ENCODE measurements around the gene ZNF275.
"Not testable (repeated sequence)": the region's sequence is repeated elsewhere in the genome, so short reads cannot be mapped to it uniquely, and the experiment has no call there.

ZNF275 gene

DNA sequence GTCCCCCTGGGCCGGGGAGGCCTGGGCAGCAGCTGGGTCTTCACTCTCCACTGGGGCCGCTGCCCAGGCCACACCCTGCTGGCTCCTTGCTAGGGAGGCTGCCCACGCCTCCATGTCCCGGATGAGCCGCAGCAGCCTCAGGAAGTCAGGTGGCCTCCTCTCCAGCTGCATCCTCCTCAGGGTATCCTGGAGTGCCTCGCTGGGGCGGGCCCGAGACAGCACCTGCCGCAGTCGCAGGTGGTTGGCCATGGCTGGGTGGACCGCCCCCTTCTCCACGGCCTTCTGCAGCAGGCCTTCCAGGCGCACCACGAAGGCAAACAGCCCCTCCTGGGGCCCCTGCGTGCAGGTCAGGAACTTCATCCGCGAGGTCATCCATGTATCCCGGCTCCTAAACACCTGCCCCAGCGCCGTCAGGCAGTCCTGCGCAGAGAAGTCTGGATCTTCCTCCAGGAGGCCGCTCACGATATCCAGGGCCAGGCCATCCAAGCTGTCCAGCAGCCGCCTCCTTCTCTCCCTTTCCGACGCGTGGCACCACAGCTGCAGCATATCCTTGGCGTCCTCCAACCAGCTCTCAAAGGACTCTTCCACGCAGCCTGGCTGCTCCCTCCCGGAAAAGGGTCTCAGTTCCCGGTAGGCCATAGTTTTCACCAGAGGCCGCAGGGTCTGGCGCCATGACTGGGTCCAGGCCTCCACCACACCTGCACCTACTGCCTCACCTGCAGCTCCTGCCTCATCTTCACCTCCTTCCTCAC lies 14.5 kb upstream of the ZNF275 start:
- DNase-seq (ENCODE audit: low spot score) = no peak

DNA sequence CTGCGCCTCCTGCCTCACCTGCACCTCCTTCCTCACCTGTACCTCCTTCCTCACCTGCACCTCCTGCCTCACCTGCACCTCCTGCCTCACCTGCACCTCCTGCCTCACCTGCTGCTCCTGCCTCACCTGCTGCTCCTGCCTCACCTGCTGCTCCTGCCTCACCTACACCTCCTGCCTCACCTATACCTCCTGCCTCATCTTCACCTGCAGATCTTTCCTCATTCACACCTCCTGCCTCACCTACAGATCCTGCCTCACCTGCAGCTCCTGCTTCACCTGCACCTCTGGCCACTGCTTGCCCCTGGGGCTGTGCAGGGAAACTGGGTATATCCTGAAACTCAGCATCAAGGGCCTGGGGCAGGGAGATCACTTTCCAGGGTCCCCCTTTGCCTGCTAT lies 13.9 kb upstream of the ZNF275 start:
- not testable (repeated sequence) for DNase-seq (ENCODE audit: low spot score)

DNA sequence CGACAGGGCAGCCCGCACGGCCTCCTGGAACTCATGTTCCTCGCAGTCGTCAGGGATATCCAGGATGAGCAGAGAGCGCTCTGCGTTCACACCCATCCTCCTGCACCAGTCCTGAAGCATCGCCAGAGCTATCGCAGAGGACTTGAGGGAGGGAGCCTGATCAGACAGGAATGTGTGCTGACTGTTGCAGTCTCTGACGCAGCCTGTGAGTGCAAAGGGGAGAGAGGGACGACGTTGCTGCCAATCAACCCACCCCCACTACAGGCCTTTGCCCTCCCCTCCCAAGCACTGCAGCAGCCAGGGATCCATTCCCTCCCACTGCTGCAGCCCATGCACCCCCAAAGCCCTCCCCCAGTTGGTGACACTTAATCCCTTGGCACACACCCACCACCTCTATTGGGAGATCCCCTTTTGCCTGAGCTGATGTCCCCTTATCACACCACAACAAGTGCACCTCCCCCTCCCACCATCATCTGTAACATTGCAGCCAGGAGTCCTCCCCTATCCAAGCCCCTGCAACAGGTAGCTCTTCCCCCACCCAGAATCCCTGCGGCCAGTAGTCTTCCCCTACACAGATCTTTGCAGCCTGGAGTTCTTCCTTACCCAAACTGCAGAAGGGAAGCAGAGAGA lies 13.3 kb upstream of the ZNF275 start:
- no peak for DNase-seq (ENCODE audit: low spot score)

DNA sequence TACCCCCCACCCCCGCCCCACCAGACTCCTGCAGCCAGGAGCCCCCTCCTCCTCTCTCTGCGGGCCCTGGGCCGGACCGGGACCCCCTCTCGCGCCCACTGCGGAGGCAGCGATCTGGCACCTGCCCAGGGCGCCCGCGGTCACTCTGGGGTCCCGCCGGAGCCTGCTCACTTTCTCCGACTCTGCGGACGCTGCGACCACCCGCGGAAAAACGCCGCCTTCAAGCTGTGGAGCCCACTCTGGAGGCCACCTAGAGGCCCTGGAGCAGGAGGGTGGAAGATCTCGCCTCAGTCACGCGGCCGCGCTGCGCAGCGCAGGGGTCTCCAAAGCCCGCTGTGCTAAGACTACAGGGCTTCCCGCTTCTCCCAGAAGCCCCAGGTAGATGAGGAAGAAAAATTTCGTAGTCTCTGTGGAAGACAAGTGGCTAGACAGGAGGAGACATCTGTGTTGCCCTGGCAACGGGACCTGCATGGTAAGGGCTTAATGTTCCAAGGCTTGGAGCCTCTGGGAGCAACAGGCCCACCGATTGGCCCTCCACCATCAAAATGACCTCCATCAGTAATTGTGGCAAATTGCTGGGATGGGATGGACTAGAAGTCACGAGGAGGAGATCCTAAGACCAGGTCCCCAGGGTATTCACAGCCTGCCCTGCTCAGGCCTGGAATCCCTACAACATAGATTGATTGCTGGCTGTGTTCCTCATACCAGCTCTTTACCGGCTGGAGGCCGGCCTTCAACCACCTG lies 12.4 kb upstream of the ZNF275 start, which contains the start of gene PNMA6F:
Gene PNMA6F, minus strand, starts transcription at position 387 of the 744 bp plus-strand sequence. CDS start 1,093 bp downstream, outside the sequence.
- peak; percentile 10 for DNase-seq (ENCODE audit: low spot score)

DNA sequence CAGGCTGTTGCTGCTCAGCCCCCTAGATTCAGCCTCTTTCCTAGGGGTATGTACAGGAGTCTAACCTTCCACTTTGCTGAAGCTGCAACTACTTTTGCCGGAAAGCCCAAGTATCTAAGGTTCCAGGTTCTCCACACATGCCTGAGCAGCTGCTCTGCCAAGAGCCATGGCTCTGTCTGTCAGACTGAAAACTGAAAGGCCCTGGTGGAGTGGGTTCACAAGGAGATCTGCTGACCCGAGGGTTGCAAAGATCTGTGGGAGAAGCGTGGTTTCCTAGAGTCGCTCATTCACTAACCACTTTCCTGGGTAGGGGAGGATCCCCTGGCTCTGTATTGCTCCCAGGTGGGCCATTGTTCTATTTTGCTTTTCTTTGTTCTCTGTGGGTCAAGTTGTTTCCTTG lies 6.4 kb upstream of the ZNF275 start:
- DNase-seq (ENCODE audit: low spot score) = no peak

DNA sequence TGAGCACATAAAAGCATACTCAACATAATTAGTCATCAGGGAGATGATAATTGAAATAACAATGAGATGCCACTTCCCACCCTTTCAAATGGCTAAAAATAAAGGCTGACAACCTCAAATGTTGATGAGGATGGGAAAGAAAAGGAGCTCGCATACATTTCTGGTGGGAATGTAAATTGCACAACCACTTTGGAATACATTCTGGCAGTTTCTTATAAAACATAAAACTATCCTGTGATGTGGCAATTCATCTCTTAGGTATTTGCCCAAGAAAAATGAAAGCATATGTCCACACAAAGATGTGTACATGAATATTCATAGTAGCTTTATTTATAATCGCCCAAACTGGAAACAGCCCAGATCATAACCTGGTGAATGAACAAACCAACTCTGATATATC lies 687 bp upstream of the ZNF275 start:
- DNase-seq (ENCODE audit: low spot score) = no peak

DNA sequence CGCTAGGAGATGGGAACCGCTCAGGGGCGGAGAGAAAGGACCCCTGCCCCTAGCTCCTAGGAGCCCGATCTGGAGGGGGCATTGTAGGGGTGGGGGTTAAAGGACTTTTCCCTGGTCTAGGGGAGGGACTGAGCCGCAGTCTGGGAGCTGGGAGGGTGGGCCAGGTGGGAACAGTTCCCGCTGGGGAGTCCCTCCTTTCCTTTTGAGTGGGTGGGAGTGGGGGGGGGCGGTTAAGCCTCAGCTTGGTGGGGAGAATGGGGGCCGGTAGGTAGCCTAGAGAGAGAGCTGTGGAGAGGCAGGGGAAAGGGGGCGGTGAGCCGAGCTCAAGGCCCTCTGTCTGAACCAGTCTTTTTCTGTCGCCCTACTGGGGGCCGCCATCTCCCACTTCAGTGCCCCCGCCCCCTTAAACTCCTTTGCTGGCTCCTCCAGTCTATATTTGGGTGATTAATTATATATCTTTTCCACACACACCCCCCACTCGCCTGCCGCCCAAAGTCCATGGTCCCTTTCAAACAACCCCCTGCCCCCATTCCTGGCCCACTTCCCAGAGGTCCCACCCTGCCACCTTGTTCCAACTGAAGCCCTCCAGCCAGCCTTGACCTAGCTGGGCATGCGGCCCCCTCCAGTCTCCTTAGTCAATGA lies 822 bp downstream of the ZNF275 start:
- no peak for DNase-seq (ENCODE audit: low spot score)

DNA sequence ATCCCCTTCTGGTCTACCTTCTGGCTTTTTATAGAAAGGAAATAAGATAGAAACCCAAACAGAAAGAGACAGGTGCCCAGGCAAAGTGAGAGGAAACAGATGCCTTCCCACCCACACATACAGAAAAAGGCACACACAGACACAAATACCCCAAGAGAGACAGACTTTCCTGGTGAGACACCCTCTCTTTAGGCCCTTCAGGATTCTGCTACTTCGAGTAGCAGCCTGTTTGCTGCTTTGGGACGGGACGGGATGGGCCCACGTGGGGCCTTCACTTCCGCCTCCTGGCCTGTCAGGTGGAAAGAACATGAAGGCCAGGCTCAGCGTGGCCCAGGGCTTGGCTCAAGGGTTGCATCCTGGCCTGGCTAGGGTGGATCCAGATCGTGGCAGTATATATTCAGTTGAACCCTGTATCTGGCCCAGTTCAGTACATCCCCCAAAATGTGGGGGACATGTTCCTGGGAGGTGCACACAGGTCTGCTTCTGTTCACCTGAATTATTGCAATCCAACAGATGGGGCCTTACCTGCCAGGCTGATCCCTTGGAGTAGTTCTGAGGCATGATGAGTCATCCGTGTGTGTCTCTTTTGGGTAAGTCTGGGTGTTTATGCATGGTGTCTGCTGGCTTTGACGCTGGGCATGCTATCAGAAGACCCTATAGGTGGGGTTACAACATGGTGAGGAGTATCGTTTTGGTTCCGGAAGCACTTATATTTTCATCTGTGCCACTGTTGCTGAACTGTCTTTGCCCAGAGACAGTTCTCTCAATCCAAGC lies 2.4 kb downstream of the ZNF275 start:
- no peak for DNase-seq (ENCODE audit: low spot score)

DNA sequence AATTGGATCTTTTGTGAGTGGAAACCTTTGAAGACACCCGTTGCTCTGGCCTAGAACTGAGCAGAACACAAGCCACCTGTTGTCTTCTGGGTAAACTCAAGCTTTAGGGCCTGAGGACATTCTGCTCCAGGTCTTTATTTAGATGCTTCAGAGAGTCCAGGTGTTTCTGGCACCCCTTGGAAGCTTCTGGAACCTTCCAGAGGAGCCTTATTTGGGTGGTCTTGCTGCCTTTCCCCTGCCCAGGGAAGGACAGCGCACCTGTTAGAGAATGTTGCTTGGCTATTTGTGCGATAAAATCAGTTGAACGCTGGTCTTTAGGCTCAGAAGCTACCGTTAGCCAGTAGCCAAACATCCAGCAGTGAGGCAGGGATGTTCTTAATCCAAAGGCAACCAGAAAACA lies 3.0 kb downstream of the ZNF275 start:
- no peak for DNase-seq (ENCODE audit: low spot score)

DNA sequence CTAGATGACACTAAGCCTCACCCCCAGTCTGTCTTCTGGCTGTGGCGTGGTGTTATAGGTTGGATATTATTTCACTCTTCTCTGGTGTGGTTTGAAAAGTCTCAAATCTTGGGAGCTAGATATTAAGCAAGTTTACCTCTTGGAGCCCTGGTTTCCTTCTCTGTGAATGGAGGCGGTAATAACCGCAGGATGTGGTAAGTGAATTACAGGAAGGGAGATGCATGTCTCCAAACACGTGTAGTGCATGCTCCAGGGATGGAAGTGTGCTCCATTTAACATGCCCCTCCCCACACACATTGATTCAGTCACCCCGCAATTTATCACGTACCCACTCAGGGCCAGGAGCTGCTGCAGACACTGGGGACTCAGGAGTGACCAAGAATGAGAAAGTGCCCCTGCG lies 4.9 kb downstream of the ZNF275 start:
- no peak for DNase-seq (ENCODE audit: low spot score)

DNA sequence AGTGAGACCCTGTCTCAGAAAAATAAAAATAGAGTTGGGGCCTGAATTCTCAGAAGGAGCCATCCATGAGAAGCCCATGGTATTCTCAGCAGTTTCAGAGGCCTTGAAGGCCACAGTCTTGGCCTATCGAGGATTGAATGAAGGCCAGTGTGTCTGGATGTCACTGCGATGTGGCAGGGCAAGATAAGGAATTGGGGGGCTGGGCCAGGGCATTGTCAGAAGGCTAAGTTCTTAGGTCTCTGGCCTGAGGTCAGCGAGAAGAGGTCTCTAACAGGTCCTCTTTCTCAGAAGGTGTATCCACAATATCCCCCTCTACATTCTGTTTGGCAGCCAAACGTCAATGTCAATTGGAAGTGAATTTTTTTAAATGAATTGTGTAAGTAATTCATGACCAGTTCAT lies 5.7 kb downstream of the ZNF275 start:
- no peak for DNase-seq (ENCODE audit: low spot score)

DNA sequence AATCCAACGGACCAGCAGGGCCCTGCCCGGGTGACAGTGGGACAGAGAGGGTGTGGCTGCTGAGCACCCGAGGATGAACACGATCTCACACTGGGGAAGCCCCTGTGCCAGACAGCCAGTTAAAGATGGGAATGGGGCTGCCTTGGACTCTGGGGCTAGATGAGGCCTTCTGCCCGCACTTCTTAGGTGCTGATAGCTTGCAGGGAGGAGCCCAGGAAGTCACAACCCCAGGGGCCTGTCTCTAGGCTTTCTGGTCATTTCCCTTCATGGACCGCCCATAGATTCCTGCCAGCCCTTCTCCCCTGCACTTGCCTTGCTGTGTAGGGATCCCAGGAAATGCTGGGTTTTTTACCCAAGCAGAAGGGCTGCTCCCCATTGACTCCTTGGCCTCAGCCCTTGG lies 6.2 kb downstream of the ZNF275 start:
- DNase-seq (ENCODE audit: low spot score) = no peak

DNA sequence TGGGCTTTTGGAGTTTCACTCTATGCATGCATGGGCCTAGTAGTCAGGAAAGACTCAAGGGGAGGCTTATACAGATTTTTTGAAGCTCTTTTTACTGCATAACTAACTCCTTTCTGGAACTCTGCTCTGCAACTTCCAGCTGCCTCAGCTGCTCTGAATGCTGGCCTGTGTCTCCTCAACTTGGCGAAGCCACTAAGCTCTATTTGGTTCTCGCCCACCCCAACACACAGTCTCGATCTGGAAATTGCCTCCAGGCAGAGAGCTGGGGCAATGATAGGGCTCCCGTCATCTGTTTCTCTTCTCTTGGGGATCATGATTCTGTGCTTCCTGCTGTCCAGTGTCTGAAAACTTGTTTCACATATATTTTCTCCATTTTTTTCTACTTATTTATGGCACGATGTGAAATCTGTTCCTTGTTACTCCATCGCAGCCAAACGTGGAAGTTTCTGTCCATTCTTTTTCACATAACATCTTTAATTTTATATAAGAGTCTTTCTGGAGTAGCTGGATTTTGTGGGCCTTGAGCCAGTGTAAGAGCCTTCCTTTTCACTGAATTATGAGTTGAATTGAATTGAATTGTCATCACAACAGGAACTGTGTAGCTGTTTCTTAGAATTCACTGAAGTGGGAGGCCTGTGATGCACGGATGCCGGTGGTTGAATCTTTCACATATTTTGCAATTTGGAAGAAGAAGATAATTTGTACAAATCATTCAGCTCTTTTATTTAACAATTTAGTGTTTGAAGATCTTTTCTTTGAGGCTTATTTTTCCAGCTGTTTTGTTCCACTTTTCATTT lies 9.0 kb downstream of the ZNF275 start:
- no peak for DNase-seq (ENCODE audit: low spot score)

DNA sequence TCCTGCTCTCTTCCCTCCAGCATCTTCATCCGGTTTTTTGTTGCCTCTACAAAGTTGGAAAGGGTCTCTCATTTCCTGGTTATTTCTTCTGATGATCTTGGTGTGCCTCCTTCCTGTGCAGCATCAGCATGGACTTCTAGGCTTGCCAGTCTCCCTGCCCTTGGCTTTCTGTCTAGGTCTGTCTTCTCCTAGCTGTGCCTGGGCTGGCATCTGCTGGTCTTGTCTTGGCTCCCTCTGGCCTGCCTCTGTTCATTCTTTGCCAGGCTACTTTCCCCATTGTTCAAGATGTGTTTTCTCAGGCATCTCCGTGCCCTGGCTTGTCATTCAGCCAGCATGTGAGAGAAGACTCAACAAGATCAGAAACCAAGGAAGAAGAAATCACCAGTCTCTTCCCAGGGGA lies 9.7 kb downstream of the ZNF275 start:
- no peak for DNase-seq (ENCODE audit: low spot score)

DNA sequence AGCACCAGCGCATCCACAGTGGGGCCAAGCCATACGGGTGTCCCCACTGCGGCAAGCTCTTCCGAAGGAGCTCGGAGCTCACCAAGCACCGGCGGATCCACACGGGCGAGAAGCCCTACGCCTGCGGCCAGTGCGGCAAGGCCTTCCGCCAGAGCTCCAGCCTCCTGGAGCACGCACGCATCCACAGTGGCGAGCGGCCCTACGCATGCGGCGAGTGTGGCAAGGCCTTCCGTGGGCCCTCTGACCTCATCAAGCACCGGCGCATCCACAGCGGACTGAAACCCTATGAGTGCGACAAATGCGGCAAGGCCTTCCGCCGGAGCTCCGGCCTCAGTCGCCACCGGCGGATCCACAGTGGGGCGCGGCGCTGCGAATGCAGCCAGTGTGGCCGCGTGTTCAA lies 13.6 kb downstream of the ZNF275 start:
- no peak for DNase-seq (ENCODE audit: low spot score)

DNA sequence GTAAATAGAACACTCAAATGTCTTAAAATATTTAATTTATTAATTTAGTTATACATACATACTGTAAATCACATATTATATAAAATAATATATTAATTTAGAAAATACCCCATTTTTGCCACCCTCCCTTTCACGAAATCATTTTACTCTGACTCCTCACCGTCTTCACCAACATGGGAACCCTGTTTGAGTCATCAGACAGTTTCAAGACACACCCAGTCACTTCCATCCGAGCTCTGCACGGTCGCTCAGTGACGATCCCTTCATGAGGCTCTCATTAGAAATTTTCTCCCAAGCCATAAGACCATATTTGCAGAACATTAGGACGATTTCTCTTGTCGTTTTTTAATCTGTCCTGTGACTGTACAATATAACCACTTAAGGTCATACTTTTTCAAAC lies 14.5 kb downstream of the ZNF275 start:
- DNase-seq (ENCODE audit: low spot score) = no peak

DNA sequence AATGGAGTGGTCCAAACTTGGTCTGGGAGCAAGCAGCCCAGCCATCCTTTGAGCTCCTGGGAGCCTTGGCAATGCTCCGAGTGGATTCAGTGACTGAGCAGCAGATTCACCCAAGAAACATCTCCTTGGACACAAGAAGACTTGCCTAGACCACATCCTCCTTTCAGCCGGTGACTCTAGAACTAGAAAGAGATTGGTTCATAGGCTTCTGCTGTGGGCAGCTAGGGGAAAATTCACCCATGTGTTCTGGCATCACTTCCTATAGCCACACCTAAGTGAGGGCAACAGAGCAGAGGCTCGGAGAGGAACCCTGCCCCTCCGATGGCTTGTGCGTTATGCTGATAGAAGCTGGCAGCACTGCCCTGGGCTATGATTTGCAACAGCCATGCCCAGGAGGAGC lies 16.0 kb downstream of the ZNF275 start:
- DNase-seq (ENCODE audit: low spot score) = no peak

DNA sequence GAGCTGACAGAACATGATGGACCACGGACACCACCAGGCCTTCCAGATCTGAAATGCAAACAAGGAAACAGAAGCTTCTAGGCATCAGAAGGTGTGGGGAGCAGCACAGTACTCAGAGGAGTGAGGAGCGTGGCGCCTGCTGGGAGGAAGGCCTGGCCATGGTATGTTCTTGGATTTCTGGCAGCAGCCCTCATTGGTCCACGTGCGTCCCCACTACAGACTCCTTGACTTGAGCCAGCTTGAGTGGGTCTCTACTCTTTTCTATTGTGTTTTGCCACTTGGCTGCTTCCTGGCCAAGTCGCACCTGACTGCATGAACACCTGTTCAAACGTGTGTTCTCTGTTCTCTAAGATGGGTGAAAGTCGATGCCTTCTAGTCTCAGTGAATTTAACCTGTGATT lies 18.0 kb downstream of the ZNF275 start:
- no peak for DNase-seq (ENCODE audit: low spot score)

DNA sequence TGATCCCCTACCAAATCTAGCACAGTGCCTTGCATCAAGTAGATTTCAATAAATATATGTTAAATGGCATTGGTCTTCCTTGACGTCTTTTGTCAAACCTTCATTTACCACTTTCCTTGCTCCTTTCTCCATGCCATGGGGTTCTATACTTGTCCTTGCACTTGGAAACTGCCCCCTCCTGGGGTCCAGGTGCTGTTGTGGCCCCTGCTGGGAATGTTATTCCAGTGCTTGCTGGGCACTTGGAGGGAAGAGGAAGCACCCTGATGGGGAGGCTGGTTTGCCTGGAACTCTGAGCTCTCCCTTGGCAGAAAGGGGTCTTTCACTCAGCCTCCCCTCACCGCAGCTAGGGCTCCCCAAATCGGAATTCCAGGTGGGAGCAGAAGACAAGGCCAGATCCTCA lies 18.9 kb downstream of the ZNF275 start:
- no peak for DNase-seq (ENCODE audit: low spot score)

DNA sequence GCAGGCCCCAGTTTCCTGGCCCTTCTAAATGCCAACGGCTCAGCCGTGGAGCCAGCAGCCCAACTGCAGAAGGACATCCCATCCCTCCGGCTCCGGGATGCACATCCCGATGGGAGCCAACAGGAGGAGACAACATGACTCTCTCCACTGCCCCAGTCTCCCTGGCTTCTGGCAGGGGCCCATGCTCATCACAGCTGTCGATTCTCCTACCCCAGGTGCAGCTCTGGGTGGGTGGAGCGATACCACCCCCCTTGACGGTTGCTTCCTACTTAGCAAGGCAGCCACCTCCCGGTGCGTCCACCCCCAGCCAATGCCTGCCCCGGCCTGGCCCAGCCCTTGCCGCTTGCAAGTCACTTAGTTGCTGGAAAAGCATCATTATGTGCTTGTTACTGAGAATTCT lies 19.5 kb downstream of the ZNF275 start:
- peak; percentile 41 for DNase-seq (ENCODE audit: low spot score)

DNA sequence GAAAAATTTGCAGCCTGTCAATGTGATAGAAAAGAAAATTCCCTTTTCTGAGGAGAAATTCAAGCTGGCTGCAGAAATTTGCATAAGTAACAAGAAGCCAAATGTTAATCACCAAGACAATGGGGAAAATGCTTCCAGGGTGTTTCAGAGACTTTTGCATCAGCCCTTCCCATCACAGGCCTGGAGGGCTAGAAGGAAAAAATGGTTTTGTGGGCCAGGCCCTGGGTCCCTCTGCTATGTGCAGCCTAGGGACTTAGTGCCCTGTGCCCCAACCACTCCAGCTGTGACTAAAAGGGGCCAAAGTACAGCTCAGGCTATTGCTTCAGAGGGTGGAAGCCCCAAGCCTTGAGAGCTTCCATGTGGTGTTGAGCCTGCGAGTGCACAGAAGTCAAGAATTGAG lies 23.9 kb downstream of the ZNF275 start:
- DNase-seq (ENCODE audit: low spot score) = no peak
